ENCODE results near the gene ELMOD1. TPM values are rescaled to one million over a fixed set of nuclear protein-coding genes. Genes with fewer than 3 reads are reported as not detected.

ELMOD1 gene
- total RNA-seq, 1 donor from 2014 or later: 3.2 TPM

Other genes starting within 250 kb of the ELMOD1 start
- gene CWF19L2, start 133.3 kb upstream of the ELMOD1 start, total RNA-seq: 28.7 TPM
- 23.1 TPM for gene ALKBH8, start 25.4 kb upstream of the ELMOD1 start, total RNA-seq
- 2,034 TPM for gene SLN, start 120.9 kb downstream of the ELMOD1 start, total RNA-seq